MM.1S (cell line): Measurements from ENCODE around the gene TIE1.

Experiments
- DNase-seq: peaks from one replicate; pipeline ENCODE4 v3.0.0-alpha.2; 2015
- H2AFZ ChIP-seq: fragments of 300-600 bp; sonication (generic); 2 replicates; pipeline ENCODE4 v1.6.0; 2016; ENCODE audit warnings: antibody characterized with exemption, low read length
- H3F3A ChIP-seq: fragments of 300-600 bp; sonication (generic); 2 replicates; pipeline ENCODE4 v1.6.1; 2016; ENCODE audit warnings: mild to moderate bottlenecking, antibody characterized with exemption, low read length, moderate library complexity, mixed read lengths; ENCODE audit not compliant: insufficient read depth
- H3K27ac ChIP-seq: fragments of 300-600 bp; sonication (generic); 2 replicates; pipeline ENCODE4 v1.5.1; 2016; ENCODE audit warnings: mild to moderate bottlenecking, low read length
- H3K27me3 ChIP-seq: fragments of 300-600 bp; sonication (generic); replicated peaks from 2 replicates; pipeline ENCODE4 v1.6.0; 2016; ENCODE audit warnings: low read length; ENCODE audit not compliant: insufficient read depth
- H3K36me3 ChIP-seq: fragments of 300-600 bp; sonication (generic); replicated peaks from 2 replicates; pipeline ENCODE4 v1.6.1; 2016; ENCODE audit warnings: mild to moderate bottlenecking, low read length, mixed read lengths; ENCODE audit not compliant: insufficient read depth
- H3K4me1 ChIP-seq: fragments of 300-600 bp; sonication (generic); 2 replicates; pipeline ENCODE4 v1.6.1; 2016; ENCODE audit warnings: low read length, mixed read lengths
- H3K4me2 ChIP-seq: fragments of 300-600 bp; sonication (generic); 2 replicates; pipeline ENCODE4 v1.6.0; 2016; ENCODE audit warnings: low read depth, low read length
- H3K4me3 ChIP-seq: fragments of 300-600 bp; sonication (generic); 2 replicates; pipeline ENCODE4 v1.5.1; 2016; ENCODE audit warnings: low read length, mixed read lengths
- H3K79me2 ChIP-seq: fragments of 300-600 bp; sonication (generic); 2 replicates; pipeline ENCODE4 v1.6.1; 2016; ENCODE audit warnings: mixed run types, low read length, mixed read lengths
- H3K9ac ChIP-seq: fragments of 300-600 bp; sonication (generic); 2 replicates; pipeline ENCODE4 v1.6.1; 2016; ENCODE audit warnings: low read length, mixed read lengths
- H3K9me2 ChIP-seq: fragments of 300-600 bp; sonication (generic); replicated peaks from 2 replicates; pipeline ENCODE4 v1.6.1; 2016; ENCODE audit warnings: mild to moderate bottlenecking, low read length, mixed read lengths; ENCODE audit not compliant: insufficient read depth
- H3K9me3 ChIP-seq: fragments of 300-600 bp; sonication (generic); replicated peaks from 2 replicates; pipeline ENCODE4 v1.6.1; 2016; ENCODE audit warnings: mild to moderate bottlenecking, low read length, mixed read lengths; ENCODE audit not compliant: insufficient read depth
- H4K20me1 ChIP-seq: fragments of 300-600 bp; sonication (generic); 2 replicates; pipeline ENCODE4 v1.6.1; 2016; ENCODE audit warnings: mild to moderate bottlenecking, low read length, moderate library complexity, mixed read lengths; ENCODE audit not compliant: insufficient read depth
- EZH2 ChIP-seq: fragments of 300-600 bp; sonication (generic); optimal IDR thresholded peaks from 2 replicates; pipeline ENCODE3; 2017; ENCODE audit warnings: low read depth, mild to moderate bottlenecking, antibody characterized with exemption, low read length, mixed read lengths
- EZH2phosphoT487 ChIP-seq: fragments of 300-600 bp; sonication (generic); IDR thresholded peaks from 2 replicates; pipeline ENCODE4 v1.6.1; 2018; ENCODE audit warnings: antibody characterized with exemption, low read length
- TF ChIP-seq, protein P1 (sequence below): fragments of 300-600 bp; sonication (generic); IDR thresholded peaks from 2 replicates; pipeline ENCODE4 v1.5.1; 2016; ENCODE audit warnings: antibody characterized with exemption, low read length, mixed read lengths

TIE1 gene

GRCh38 chr1:43329995-43330751, 29.4 kb downstream of the TIE1 start:
- Histone ChIP-seq H3K4me2 (no peak overlapping the region), H4K20me1 (no peaks in the 10 kb centered on the region), H3F3A (no peaks in the 10 kb centered on the region)

GRCh38 chr1:43331688-43332087, 30.9 kb downstream of the TIE1 start:
- 0 out of 2 replicates have a peak, but pooled peaks cover 3% of the 10 kb centered on the region for H3K27me3 ChIP-seq
- no peak overlapping the region for H3K27ac ChIP-seq
- H3K4me3 ChIP-seq: no peak overlapping the region
- no peaks in the 10 kb centered on the region for H3K9me3 ChIP-seq
- no peak overlapping the region for H3K4me2 ChIP-seq
- H3K4me1 ChIP-seq: no peaks in the 10 kb centered on the region
- no peak for TF ChIP-seq EZH2
- TF ChIP-seq, protein P1, sequence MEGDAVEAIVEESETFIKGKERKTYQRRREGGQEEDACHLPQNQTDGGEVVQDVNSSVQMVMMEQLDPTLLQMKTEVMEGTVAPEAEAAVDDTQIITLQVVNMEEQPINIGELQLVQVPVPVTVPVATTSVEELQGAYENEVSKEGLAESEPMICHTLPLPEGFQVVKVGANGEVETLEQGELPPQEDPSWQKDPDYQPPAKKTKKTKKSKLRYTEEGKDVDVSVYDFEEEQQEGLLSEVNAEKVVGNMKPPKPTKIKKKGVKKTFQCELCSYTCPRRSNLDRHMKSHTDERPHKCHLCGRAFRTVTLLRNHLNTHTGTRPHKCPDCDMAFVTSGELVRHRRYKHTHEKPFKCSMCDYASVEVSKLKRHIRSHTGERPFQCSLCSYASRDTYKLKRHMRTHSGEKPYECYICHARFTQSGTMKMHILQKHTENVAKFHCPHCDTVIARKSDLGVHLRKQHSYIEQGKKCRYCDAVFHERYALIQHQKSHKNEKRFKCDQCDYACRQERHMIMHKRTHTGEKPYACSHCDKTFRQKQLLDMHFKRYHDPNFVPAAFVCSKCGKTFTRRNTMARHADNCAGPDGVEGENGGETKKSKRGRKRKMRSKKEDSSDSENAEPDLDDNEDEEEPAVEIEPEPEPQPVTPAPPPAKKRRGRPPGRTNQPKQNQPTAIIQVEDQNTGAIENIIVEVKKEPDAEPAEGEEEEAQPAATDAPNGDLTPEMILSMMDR: no peak
- no peak for TF ChIP-seq EZH2phosphoT487
- no peaks in the 10 kb centered on the region for H4K20me1 ChIP-seq
- H3K9me2 ChIP-seq: no peaks in the 10 kb centered on the region
- no peak for DNase-seq
- H2AFZ ChIP-seq: no peak overlapping the region
- H3K79me2 ChIP-seq: no peaks in the 10 kb centered on the region
- H3K36me3 ChIP-seq: no peaks in the 10 kb centered on the region
- H3K9ac ChIP-seq: no peak overlapping the region
- no peaks in the 10 kb centered on the region for H3F3A ChIP-seq

More at GRCh38 chr1:43329995-43330751, 29.4 kb downstream of the TIE1 start:
- H3K4me1 ChIP-seq: no peaks in the 10 kb centered on the region
- H2AFZ ChIP-seq: no peak overlapping the region
- no peaks in the 10 kb centered on the region for H3K9me2 ChIP-seq
- no peak for DNase-seq
- no peak for TF ChIP-seq EZH2phosphoT487
- TF ChIP-seq, protein P1: no peak
- no peak for TF ChIP-seq EZH2
- H3K79me2 ChIP-seq: no peaks in the 10 kb centered on the region
- no peak overlapping the region for H3K27ac ChIP-seq
- H3K9me3 ChIP-seq: no peaks in the 10 kb centered on the region
- 0 out of 2 replicates have a peak, but pooled peaks cover 3% of the 10 kb centered on the region for H3K27me3 ChIP-seq
- H3K4me3 ChIP-seq: no peak overlapping the region
- no peaks in the 10 kb centered on the region for H3K36me3 ChIP-seq
- no peak overlapping the region for H3K9ac ChIP-seq

DNA sequence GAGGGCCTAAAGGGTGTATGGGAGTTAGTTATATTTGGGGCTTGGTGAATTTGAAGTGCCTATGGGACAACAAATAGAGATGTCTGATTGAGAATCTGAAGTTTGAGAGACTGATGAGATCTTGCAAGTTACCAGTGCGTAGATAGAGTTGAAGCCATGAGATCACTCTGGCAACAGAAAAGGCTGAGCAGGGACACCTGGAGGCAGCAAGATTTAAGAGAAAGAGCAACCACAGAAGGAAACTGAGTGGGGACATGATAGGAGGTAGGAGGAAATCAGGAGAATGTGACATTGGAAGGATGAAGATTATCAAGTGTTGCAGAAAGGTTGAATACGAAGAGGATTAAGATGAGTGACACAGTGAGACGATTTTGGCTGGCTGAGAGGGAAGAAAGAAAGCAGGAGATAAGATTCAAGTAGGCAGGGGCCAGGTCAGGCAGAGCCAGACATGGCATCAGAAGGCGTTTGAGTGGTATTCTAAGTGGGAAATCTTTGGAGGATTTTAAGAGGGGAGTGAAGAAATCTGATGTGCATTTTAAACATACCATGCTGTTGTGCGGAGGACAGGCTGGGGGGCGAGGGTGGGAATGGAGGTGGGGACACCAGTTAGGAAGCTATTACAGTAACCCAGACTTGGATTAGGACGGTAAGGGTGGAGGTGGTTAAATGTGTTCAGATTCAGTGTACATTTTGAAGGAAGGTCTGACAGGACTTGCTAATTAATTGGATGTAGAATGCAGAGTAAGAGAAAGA, 33.8 kb downstream of the TIE1 start:
- H4K20me1 ChIP-seq: no peaks in the 10 kb centered on the region
- no peak overlapping the region for H3K4me3 ChIP-seq
- no peaks in the 10 kb centered on the region for H3K36me3 ChIP-seq
- H3K79me2 ChIP-seq: no peaks in the 10 kb centered on the region
- 0 out of 2 replicates have a peak, but pooled peaks cover 3% of the 10 kb centered on the region for H3K27me3 ChIP-seq
- no peak overlapping the region for H3K27ac ChIP-seq
- H3K4me1 ChIP-seq: no peaks in the 10 kb centered on the region
- TF ChIP-seq, protein P1: no peak
- TF ChIP-seq EZH2phosphoT487: no peak
- no peak for TF ChIP-seq EZH2
- H2AFZ ChIP-seq: no peak overlapping the region
- no peaks in the 10 kb centered on the region for H3K9me2 ChIP-seq
- no peak overlapping the region for H3K9ac ChIP-seq
- DNase-seq: no peak
- no peaks in the 10 kb centered on the region for H3K9me3 ChIP-seq
- H3K4me2 ChIP-seq: no peak overlapping the region
- no peaks in the 10 kb centered on the region for H3F3A ChIP-seq
